ENCODE measurements around the gene PRRX1.

The PRRX1 gene

GRCh38 chr1:170669107-170669445, 5.1 kb downstream of the PRRX1 start:
- TF ChIP-seq POLR2A (IDR thresholded peaks at IDR 0.05; ENCODE audit: extremely low read depth, insufficient read length) (no peak), CTCF (IDR thresholded peaks at IDR 0.05; ENCODE audit: low read depth, low read length) (no peak), MYC (IDR thresholded peaks at IDR 0.05; ENCODE audit: low read depth, low read length) (no peak)
- TF ChIP-seq, protein P1, sequence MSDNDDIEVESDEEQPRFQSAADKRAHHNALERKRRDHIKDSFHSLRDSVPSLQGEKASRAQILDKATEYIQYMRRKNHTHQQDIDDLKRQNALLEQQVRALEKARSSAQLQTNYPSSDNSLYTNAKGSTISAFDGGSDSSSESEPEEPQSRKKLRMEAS (IDR thresholded peaks at IDR 0.05; ENCODE audit: low read depth, low read length), result no peak
- no peak for DNase-seq (ENCODE audit: low read depth)
- H3K4me3 ChIP-seq (ENCODE audit: low read depth, low read length), result no peak overlapping the region

- H3K4me3 ChIP-seq (ENCODE audit: low read depth, low read length), result no peak overlapping the region
- no peak for DNase-seq (ENCODE audit: low read depth)
- no peak for TF ChIP-seq CTCF (IDR thresholded peaks at IDR 0.05; ENCODE audit: low read depth, low read length)
Measured at GRCh38 chr1:170669586-170670530, 5.9 kb downstream of the PRRX1 start.

DNA sequence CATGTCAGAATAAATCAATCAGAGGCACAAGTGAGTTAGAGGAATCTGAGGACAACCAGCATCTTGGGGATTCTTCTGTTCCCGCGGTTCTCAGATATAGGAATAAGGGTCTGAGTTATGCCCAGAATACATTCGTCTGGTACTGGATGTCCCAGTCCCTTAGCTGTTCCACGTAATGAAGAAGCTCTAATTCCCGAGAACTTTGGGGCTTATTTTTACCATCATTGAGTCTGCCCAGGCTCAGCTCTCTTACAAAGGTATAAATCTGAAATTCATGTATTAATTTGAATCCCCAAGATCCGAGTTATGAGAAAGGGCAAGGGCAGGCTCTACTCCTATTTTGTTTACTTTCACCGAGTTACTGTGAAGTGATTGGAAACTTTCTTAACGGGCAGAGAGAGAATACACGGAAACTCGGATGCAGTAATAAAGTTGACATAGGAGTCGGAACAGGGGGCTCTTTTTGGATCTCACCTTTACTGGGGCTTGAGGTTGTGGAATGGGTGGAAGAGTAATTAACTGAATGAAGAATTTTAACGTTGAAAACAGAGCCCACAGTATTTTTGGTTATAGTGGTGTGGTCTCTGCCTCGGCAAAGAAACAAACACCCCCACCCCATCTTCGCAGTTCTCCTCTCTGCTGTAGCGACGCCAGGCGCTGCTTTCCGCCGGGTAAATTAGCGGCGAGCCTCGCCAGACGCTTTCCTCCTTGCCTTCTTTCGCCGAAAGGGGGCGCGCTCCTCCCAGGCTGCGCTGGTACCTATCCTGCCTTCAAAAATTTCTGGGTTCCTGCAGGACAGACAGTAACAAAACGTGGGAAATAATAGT, 7.1 kb downstream of the PRRX1 start:
- TF ChIP-seq, protein P1 (IDR thresholded peaks at IDR 0.05; ENCODE audit: low read depth, low read length), result no peak
- no peak for TF ChIP-seq CTCF (IDR thresholded peaks at IDR 0.05; ENCODE audit: low read depth, low read length)
- TF ChIP-seq MYC (IDR thresholded peaks at IDR 0.05; ENCODE audit: low read depth, low read length), result no peak
- no peak for TF ChIP-seq POLR2A (IDR thresholded peaks at IDR 0.05; ENCODE audit: extremely low read depth, insufficient read length)
- DNase-seq (ENCODE audit: low read depth), result no peak
- no peak overlapping the region for H3K4me3 ChIP-seq (ENCODE audit: low read depth, low read length)

GRCh38 chr1:170671629-170671963, 7.7 kb downstream of the PRRX1 start:
- H3K4me3 ChIP-seq (ENCODE audit: low read depth, low read length), result no peak overlapping the region
- DNase-seq (ENCODE audit: low read depth), result no peak
- TF ChIP-seq, protein P1 (IDR thresholded peaks at IDR 0.05; ENCODE audit: low read depth, low read length), result no peak
- TF ChIP-seq MYC (IDR thresholded peaks at IDR 0.05; ENCODE audit: low read depth, low read length) (no peak), CTCF (IDR thresholded peaks at IDR 0.05; ENCODE audit: low read depth, low read length) (no peak)

DNA sequence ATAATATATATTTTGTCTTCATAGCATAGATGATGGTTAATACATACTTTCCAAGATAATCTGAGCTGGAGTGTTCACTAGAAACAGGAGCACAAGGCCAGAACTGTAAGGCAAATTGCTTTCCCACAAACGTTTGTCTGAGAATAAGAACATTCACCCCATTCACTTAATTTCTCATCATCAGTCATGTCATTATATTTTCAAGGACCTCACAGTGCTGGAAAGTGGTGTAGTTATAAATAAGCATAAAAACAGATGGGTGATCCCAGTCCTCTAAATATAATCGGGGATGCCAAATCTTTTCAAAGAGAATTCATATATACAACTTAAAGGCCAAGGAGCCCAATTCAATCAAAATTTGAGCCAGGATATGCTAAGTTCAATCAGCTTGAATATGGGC, 8.4 kb downstream of the PRRX1 start:
- TF ChIP-seq MYC (IDR thresholded peaks at IDR 0.05; ENCODE audit: low read depth, low read length), result no peak
- TF ChIP-seq, protein P1 (IDR thresholded peaks at IDR 0.05; ENCODE audit: low read depth, low read length), result no peak
- TF ChIP-seq CTCF (IDR thresholded peaks at IDR 0.05; ENCODE audit: low read depth, low read length), result no peak
- TF ChIP-seq POLR2A (IDR thresholded peaks at IDR 0.05; ENCODE audit: extremely low read depth, insufficient read length), result no peak
- no peak for DNase-seq (ENCODE audit: low read depth)

More for the DNA sequence above, 8.4 kb downstream of the PRRX1 start:
- H3K4me3 ChIP-seq (ENCODE audit: low read depth, low read length), result no peak overlapping the region
